Measurements from ENCODE around the gene SRD5A3. TPM values are rescaled to one million over a fixed set of nuclear protein-coding genes. Genes with fewer than 3 reads are reported as not detected.
A peak's percentile ranks its signal among the peaks of the same experiment; 100 is the strongest.

The SRD5A3 gene
- total and polyA plus RNA-seq, 2 donors (not counting 3 experiments of a cell fraction or from before 2014, with no cell fraction given), result 23.6 to 24.3 TPM

DNA sequence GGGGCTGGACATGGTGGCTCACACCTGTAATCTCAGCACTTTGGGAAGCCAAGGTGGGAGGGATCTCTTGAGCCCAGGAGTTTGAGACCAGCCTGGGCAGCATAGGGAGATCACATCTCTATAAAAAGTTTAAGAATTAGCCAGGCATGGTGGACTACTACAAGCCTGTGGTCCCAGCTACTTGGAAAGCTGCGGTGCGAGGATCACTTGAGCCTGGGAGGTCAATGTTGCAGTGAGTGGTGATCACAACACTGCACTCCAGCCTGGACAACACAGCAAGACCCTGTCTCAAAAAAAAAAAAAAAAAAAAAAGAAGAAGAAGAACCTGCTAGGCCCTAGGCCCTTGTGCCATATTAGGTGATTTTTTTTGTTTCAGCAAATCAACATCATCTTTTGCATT lies 12.2 kb downstream of the SRD5A3 start:
- Histone ChIP-seq H3K9ac (replicated peaks; ENCODE audit: extremely low read depth, insufficient read depth, low read length) (no peak overlapping the region), H3K27me3 (ENCODE audit: control insufficient read depth in 2 of 2, insufficient read depth in 2 of 2, low read length in 2 of 2) (no peaks in the 10 kb centered on the region), H3K4me3 (replicated peaks in 1 of 3; ENCODE audit: insufficient read depth in 1 of 3, low read depth in 1 of 3, low read length in 3 of 3) (no peak overlapping the region), H4K20me1 (replicated peaks; ENCODE audit: control insufficient read depth, extremely low read depth, insufficient read depth, low read length) (no peaks in the 10 kb centered on the region), H2AFZ (ENCODE audit: low read depth, low read length) (no peak overlapping the region), H3K4me2 (ENCODE audit: insufficient read depth, low read length) (peak overlapping the region; percentile 77), H3K27ac (ENCODE audit: insufficient read depth, low read depth, low read length) (peak overlapping the region; percentile 33), H3K36me3 (ENCODE audit: control insufficient read depth in 2 of 2, extremely low read depth in 1 of 2, insufficient read depth in 2 of 2, low read length in 2 of 2) (no peaks in the 10 kb centered on the region), H3K9me1 (replicated peaks; ENCODE audit: control insufficient read depth, extremely low read depth, insufficient read depth, low read length) (no peaks in the 10 kb centered on the region), H3K9me3 (replicated peaks; ENCODE audit: control insufficient read depth, insufficient read depth, low read length) (no peaks in the 10 kb centered on the region), H3K4me1 (ENCODE audit: control insufficient read depth, extremely low read depth, insufficient read depth, low read length) (peaks cover 19% of the 10 kb centered on the region), H3K79me2 (ENCODE audit: control insufficient read depth, insufficient read depth, low read length) (no peaks in the 10 kb centered on the region)
- TF ChIP-seq, protein P1, sequence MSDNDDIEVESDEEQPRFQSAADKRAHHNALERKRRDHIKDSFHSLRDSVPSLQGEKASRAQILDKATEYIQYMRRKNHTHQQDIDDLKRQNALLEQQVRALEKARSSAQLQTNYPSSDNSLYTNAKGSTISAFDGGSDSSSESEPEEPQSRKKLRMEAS (IDR thresholded peaks at IDR 0.05; ENCODE audit: insufficient read depth, insufficient read length), result no peak
- no peak for TF ChIP-seq JUN (IDR thresholded peaks at IDR 0.05; ENCODE audit: borderline replicate concordance, insufficient read depth, insufficient read length, low read depth)
- TF ChIP-seq FOS (IDR thresholded peaks at IDR 0.05; ENCODE audit: borderline replicate concordance, insufficient read depth, low read length), result no peak
- no TSS peak for BruUV-seq (replicated peaks)
- no peak for DNase-seq (ENCODE audit: low read depth, low spot score)
- dilution Hi-C loops (cut with MboI; ENCODE audit: extremely low pct_ligation_motif_present, low sequenced_read_pairs), result no loop called here
- FAIRE-seq, result no peak
- CTCF ChIA-PET, result interaction anchor here (1.3 to 1.8 kb wide), 3 partner anchors 12 to 387 kb away, joined by 4 to 7 read pairs (median 4); partner anchors contain the start of gene SRD5A3
- intact Hi-C loops (cut with micrococcal nuclease), result no loop called here
- POLR2A ChIA-PET, result interaction anchor here (0.6 kb wide), 1 partner anchor 188 kb away, joined by 3 read pairs; the partner anchor contains the start of gene CLOCK

DNA sequence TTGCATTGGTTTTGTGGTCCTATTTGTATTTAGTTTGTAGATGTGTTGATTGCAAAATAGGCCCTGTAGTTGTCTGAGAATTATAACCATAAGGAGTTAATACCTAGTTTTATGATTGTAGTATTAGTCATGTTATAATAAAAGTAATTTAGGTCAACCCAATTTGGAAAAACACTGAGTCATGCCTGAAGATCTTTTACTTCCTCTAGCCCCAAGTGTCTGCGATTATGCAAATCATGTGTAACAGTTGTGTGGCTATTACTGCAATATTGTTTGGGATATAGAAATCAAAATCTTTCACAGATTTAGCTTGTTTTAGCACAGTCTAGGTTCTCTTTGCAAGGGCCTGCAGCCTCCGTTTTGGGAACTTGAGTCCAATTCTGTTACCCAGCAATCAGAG lies 12.6 kb downstream of the SRD5A3 start:
- peak overlapping the region; percentile 31 for H2AFZ ChIP-seq (ENCODE audit: low read depth, low read length)
- peak overlapping the region; percentile 19 for H3K9ac ChIP-seq (replicated peaks; ENCODE audit: extremely low read depth, insufficient read depth, low read length)
- H3K4me1 ChIP-seq (ENCODE audit: control insufficient read depth, extremely low read depth, insufficient read depth, low read length), result peaks cover 19% of the 10 kb centered on the region
- peak overlapping the region; percentile 57 for H3K27ac ChIP-seq (ENCODE audit: insufficient read depth, low read depth, low read length)
- H3K4me2 ChIP-seq (ENCODE audit: insufficient read depth, low read length), result peak overlapping the region; percentile 77
- TF ChIP-seq POLR2A (IDR thresholded peaks at IDR 0.05; ENCODE audit: low read depth, low read length) (no peak), POLR2AphosphoS5 (IDR thresholded peaks at IDR 0.05; ENCODE audit: insufficient read depth, low read depth, low read length) (no peak), GATA2 (IDR thresholded peaks at IDR 0.05; ENCODE audit: insufficient read depth, insufficient read length, low read depth, low read length) (no peak), EZH2 (IDR thresholded peaks at IDR 0.05; ENCODE audit: borderline replicate concordance, low read depth, low read length, severe bottlenecking) (no peak), MYC (IDR thresholded peaks at IDR 0.05; ENCODE audit: low read depth, low read length) (no peak), FOS (IDR thresholded peaks at IDR 0.05; ENCODE audit: borderline replicate concordance, insufficient read depth, low read length) (peak; percentile 76), JUN (IDR thresholded peaks at IDR 0.05; ENCODE audit: borderline replicate concordance, insufficient read depth, insufficient read length, low read depth) (peak; percentile 74)
- TF ChIP-seq, protein P2, sequence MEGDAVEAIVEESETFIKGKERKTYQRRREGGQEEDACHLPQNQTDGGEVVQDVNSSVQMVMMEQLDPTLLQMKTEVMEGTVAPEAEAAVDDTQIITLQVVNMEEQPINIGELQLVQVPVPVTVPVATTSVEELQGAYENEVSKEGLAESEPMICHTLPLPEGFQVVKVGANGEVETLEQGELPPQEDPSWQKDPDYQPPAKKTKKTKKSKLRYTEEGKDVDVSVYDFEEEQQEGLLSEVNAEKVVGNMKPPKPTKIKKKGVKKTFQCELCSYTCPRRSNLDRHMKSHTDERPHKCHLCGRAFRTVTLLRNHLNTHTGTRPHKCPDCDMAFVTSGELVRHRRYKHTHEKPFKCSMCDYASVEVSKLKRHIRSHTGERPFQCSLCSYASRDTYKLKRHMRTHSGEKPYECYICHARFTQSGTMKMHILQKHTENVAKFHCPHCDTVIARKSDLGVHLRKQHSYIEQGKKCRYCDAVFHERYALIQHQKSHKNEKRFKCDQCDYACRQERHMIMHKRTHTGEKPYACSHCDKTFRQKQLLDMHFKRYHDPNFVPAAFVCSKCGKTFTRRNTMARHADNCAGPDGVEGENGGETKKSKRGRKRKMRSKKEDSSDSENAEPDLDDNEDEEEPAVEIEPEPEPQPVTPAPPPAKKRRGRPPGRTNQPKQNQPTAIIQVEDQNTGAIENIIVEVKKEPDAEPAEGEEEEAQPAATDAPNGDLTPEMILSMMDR (IDR thresholded peaks at IDR 0.05; ENCODE audit: extremely low read depth in 1 of 2, insufficient read depth in 1 of 2, low read depth in 1 of 2, low read length in 2 of 2), result no peak
- TF ChIP-seq, protein P1 (IDR thresholded peaks at IDR 0.05; ENCODE audit: insufficient read depth, insufficient read length), result no peak
- H3K27me3 ChIP-seq (ENCODE audit: control insufficient read depth in 2 of 2, insufficient read depth in 2 of 2, low read length in 2 of 2), result no peaks in the 10 kb centered on the region
- no peaks in the 10 kb centered on the region for H3K9me1 ChIP-seq (replicated peaks; ENCODE audit: control insufficient read depth, extremely low read depth, insufficient read depth, low read length)
- POLR2A ChIA-PET, result interaction anchor here (0.6 kb wide), 1 partner anchor 188 kb away, joined by 3 read pairs; the partner anchor contains the start of gene CLOCK
- H3K4me3 ChIP-seq (replicated peaks in 1 of 3; ENCODE audit: insufficient read depth in 1 of 3, low read depth in 1 of 3, low read length in 3 of 3), result no peak overlapping the region
- no peaks in the 10 kb centered on the region for H3K9me3 ChIP-seq (replicated peaks; ENCODE audit: control insufficient read depth, insufficient read depth, low read length)
- no TSS peak for BruUV-seq (replicated peaks)
- peak; percentile 87 for FAIRE-seq
- CTCF ChIA-PET, result interaction anchor here (1.3 to 1.8 kb wide), 3 partner anchors 13 to 388 kb away, joined by 4 to 7 read pairs (median 4); partner anchors contain the start of gene SRD5A3
- dilution Hi-C loops (cut with MboI; ENCODE audit: extremely low pct_ligation_motif_present, low sequenced_read_pairs), result no loop called here
- no peaks in the 10 kb centered on the region for H3K36me3 ChIP-seq (ENCODE audit: control insufficient read depth in 2 of 2, extremely low read depth in 1 of 2, insufficient read depth in 2 of 2, low read length in 2 of 2)
- peak; percentile 72 for DNase-seq (ENCODE audit: low read depth, low spot score)
- no peaks in the 10 kb centered on the region for H4K20me1 ChIP-seq (replicated peaks; ENCODE audit: control insufficient read depth, extremely low read depth, insufficient read depth, low read length)
- no peaks in the 10 kb centered on the region for H3K79me2 ChIP-seq (ENCODE audit: control insufficient read depth, insufficient read depth, low read length)
- intact Hi-C loops (cut with micrococcal nuclease), result no loop called here
